ENCODE data around the gene ACTG2.

DNA sequence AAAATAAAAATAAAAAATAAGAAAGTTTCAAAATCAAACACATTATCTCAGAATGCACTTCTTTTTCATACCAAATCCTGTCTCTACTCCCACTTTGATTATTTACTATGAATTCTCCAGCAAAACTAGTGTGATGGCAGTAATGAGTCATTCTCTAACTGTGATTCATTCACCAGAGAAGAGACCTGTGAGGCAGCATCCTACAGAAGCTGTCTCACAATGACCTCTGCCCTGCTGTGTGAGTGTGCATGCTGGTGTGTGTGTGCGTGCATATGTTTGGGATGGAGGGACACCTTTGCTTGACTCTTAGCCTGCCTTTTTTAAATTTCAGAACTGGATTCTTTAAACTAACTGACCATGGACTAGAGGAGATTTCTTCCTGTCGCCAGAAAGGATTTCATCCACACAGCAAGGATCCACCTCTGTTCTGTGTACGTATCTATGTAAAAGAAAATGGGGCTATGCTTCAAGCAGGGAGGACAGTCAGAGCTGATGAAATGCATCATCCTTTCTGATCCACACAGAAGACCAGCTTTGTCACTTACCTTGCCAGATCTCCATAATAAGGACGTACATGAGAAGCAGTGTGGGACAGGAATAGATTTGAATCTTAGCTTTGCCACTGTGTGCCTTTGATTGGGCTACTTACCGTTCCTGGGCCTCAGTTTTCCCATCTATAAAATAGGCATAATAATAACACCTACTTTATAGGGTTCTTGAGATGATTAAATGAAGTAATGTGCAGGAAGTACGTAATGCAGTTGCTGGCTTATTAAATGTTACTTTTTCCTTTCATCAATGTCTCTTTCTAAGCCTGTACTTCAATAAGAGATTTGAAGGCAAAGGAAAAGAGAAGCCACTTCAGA is 32.9 kb upstream of the ACTG2 start:
- no peak for TF ChIP-seq SP1 (IDR thresholded peaks at IDR 0.05; ENCODE audit: low read depth, low read length)
- TF ChIP-seq, protein P1, sequence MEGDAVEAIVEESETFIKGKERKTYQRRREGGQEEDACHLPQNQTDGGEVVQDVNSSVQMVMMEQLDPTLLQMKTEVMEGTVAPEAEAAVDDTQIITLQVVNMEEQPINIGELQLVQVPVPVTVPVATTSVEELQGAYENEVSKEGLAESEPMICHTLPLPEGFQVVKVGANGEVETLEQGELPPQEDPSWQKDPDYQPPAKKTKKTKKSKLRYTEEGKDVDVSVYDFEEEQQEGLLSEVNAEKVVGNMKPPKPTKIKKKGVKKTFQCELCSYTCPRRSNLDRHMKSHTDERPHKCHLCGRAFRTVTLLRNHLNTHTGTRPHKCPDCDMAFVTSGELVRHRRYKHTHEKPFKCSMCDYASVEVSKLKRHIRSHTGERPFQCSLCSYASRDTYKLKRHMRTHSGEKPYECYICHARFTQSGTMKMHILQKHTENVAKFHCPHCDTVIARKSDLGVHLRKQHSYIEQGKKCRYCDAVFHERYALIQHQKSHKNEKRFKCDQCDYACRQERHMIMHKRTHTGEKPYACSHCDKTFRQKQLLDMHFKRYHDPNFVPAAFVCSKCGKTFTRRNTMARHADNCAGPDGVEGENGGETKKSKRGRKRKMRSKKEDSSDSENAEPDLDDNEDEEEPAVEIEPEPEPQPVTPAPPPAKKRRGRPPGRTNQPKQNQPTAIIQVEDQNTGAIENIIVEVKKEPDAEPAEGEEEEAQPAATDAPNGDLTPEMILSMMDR (IDR thresholded peaks at IDR 0.05 in 2 of 3, conservative IDR thresholded peaks at IDR 0.05 in 1 of 3; ENCODE audit: control insufficient read depth in 2 of 3, extremely low read depth in 1 of 3, insufficient read depth in 1 of 3, low read depth in 3 of 3, low read length in 3 of 3), result no peak
- TF ChIP-seq, protein P2, sequence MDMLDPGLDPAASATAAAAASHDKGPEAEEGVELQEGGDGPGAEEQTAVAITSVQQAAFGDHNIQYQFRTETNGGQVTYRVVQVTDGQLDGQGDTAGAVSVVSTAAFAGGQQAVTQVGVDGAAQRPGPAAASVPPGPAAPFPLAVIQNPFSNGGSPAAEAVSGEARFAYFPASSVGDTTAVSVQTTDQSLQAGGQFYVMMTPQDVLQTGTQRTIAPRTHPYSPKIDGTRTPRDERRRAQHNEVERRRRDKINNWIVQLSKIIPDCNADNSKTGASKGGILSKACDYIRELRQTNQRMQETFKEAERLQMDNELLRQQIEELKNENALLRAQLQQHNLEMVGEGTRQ (IDR thresholded peaks at IDR 0.05; ENCODE audit: borderline replicate concordance, low read depth, low read length), result no peak
- TF ChIP-seq ZNF207 (IDR thresholded peaks at IDR 0.05; ENCODE audit: borderline replicate concordance), result no peak
- TF ChIP-seq POLR2A (IDR thresholded peaks at IDR 0.05; ENCODE audit: low read depth, low read length), result no peak
- TF ChIP-seq ATF2 (IDR thresholded peaks at IDR 0.05; ENCODE audit: low read length), result no peak
- no peak for TF ChIP-seq EZH2 (IDR thresholded peaks at IDR 0.05; ENCODE audit: borderline replicate concordance, control insufficient read depth, low read depth, low read length)
- TF ChIP-seq POU2F2 (IDR thresholded peaks at IDR 0.05; ENCODE audit: borderline replicate concordance, low read depth, low read length), result no peak
- TF ChIP-seq POLR2AphosphoS5 (IDR thresholded peaks at IDR 0.05; ENCODE audit: low read length), result no peak
- no peak for TF ChIP-seq SIX5 (IDR thresholded peaks at IDR 0.05; ENCODE audit: low read depth, low read length, severe bottlenecking)
- TF ChIP-seq TAF1 (IDR thresholded peaks at IDR 0.05; ENCODE audit: borderline replicate concordance, low read depth, low read length), result no peak
